ENCODE data around the gene ELMO1.

- TF ChIP-seq CTCF (IDR thresholded peaks at IDR 0.05 in 8 of 11, conservative IDR thresholded peaks at IDR 0.05 in 3 of 11) (peak in 1 of 11 experiments; percentile 1), POLR2A (IDR thresholded peaks at IDR 0.05) (no peak), POLR2AphosphoS5 (IDR thresholded peaks at IDR 0.05) (no peak)
These were observed 166.6 kb downstream of the ELMO1 start for GRCh38 chr7:37282093-37282444.

All from spleen (tissue), 7 donors.